ENCODE measurements around the gene TNFRSF19.

The TNFRSF19 gene

DNA sequence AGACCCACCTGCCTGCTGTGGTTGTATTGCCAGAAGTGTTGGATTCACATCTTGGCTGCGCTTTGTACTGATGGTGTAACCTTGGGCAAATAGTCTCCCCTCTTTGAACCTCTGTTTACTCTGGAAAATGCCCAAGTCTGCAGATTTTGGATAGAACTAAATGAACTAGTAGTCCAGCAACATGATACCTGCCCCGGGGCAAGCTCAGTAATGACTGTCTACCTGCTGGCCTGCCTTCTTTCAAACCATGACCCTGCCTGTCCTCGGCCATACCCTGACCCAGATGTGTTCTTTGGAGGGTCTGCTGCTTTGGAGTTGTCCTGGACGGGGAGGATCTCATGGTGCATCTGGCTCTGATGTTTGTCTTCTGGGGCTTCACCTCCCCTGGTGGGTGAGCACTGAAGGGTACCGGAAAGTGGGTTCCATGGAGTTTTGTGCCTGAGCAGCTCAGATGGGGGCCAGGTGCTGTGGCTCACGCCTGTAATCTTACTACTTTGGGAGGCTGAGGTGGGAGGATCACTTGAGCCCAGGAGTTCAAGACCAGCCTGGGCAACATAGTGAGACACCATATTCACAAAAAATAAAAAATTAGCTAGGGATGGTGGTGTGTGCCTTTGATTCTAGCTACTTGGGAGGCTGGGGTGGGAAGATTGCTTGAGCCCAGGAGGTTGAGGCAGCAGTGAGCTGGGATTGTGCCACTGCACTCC lies 59.5 kb downstream of the TNFRSF19 start:
- DNase-seq, result no peak

DNA sequence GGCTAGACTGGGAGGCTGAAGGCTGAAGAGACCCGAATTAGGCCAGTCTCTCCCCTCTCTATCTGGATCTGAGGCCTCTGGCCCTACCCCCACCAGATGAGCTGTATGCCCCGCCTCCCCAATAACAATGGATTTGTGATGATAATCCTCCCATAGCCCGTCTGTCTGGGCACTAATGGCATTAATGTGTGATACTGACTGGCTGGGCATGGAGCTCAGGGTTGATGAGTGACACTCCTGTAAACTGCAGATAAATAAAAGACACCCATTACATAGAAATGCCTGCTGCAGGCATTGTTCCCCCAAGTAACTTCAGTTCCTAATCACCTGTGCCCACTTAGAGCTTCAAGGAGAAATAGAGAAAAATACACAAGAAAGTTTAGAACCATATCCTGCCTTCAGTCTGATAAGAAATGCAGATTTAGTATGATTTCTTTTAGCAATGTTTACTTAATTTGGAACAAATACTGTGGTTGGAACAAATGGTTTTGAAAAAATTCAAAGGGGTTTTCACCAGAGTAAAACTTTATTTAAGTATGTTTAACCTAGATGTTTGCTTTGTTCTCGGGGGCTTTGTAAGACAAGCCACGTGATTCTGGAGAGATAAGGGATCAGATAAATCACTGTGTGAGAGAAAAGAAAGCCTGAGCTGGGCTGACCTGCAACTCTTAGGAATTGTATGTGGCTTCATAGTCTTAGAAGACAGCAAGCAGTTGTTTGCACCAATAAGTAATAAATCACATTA lies 60.3 kb downstream of the TNFRSF19 start:
- peak; percentile 100 for DNase-seq

- peak; percentile 50 for DNase-seq
Observed at GRCh38 chr13:23631311-23632047, 61.3 kb downstream of the TNFRSF19 start.

DNA sequence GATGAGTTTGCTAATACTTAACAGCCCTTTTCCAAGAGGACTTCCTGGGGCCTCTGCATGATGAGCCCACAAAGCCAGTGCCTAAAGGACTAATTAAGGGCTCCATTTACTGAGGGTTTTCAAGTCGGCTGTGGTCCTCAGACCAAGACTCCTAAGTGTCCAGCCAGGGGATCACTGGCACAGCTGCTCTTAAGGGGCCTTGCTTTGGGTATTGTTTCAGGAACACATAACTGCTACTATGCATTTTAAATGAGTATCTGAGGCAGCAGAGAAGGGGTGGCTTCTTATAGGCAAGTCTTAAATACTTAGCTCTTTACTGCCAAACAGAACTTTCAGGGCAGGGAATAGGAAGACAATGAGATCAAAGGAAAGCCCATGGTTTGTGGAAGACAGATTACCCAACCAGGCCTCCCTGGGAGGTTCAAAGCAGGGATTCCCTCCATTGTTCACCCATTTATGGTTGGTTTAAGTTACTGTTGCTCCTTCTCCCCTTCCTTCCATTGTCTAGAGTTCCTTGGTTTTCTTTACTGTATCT lies 61.9 kb downstream of the TNFRSF19 start:
- DNase-seq, result peak; percentile 71

DNA sequence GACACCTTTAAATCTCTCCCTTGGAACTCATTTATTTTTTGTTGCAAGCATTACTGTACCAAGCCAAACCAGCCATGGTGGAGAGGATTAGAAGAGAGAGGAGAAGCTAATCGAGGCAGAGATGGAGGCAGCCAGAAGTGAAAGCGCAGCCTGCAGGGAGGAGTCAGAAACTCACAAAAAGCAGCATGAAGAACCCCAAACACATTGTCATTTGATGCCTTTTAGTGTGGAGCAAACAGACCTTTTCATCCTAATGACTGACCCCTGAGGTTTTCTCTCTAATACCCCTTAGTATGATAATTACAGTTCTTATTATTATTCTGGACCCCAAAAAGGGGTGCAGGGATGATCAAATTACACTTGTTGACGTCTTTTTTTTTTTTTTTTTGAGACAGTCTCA lies 62.5 kb downstream of the TNFRSF19 start:
- DNase-seq, result no peak

- no peak for DNase-seq
Observed at GRCh38 chr13:23634897-23635296, 64.7 kb downstream of the TNFRSF19 start.

DNA sequence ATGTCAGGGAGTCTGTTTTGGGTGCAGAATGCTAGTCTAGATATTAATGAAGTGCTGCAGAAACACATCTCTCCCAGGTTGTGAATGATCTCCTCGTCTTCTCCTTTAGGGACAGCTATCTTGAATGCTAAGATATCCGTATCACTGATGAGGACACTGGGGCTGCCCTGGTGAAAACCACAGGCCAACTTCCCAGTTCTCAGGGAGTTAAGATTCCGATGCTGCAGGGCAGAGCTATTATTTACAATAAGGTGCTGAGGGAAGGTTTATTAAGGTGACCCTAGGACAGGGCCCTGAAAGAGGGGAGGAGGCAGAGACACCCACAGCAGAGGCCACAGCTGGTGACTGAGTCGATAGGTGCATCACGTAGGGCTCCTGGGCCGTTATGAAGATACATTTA lies 66.1 kb downstream of the TNFRSF19 start:
- DNase-seq, result no peak

DNA sequence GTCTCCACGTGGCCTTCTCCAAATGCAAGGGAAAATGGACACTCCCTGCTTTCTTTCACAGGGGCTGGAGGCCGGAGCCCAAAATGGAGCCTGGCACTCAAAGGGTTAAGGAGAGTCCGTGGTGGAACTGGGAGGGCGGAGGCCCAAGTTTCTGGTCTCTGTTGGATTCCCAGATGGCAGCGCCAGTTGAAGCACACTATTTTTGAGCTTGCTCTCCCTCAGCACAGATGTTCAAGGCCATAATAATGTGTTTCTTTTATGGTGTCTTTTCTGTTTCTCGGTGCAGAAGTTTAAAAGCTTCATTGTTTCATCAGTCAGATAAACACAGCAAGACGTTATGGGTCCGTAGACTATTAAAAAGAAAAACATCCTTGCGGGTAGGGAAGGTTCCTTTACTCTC lies 67.6 kb downstream of the TNFRSF19 start:
- no peak for DNase-seq

DNA sequence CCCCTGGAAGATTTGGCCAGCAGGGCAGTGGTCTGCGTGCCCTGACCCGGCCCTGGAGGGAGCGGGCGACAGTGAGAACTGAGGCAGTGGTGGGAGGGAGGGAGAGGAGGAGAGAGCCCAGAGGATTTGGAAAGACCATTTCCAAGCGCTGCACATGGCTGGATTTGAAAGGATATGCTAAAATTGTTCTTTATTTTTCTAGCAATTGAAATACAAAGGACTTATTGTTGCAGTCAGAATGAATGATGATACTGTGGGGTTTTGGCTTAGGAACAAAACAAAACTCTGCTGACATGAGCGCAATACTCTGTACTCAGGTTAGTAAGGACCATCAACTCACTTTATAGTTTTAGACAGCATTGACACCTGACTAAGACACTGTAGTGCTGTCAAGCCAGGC lies 69.5 kb downstream of the TNFRSF19 start:
- DNase-seq, result no peak

GRCh38 chr13:23642110-23642509 lies 71.9 kb downstream of the TNFRSF19 start:
- no peak for DNase-seq

DNA sequence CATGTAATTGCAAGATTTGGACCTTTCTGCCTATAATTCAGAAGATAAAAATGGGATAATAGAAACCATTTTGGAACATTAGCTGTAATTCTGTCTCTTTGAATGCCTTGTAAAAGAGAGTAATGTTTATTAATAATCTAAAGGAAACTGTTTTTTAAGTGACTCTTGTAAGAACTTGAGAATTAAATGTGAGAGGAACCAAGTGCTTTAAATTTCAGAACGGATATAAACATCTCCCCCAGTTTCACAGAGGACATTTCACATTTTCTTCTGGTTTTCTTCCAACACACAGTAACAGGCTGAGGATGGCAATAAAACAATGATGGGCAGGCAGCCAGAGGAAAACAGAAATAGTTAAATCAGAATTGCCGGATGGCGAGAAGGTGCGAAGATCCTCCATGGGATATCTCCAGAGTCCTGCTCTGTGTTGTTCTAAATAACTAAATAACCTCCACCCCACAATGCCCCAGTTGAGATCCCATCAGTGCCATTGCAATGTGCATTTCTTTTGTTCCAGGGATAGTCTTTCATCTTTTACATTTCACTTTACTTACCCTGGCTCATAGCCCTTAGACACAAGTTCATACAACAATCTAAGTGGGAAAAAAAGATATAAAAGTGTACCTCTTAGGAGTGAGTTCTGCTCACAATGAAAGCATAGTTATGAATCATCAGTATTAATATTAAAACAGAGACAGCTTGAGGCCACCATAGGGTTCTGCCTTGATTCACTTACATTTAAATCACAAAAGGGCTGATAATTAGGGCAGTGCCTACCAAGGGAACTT lies 73.3 kb downstream of the TNFRSF19 start:
- no peak for DNase-seq

- DNase-seq, result no peak
Observed at GRCh38 chr13:23644126-23644419, 73.9 kb downstream of the TNFRSF19 start.

DNA sequence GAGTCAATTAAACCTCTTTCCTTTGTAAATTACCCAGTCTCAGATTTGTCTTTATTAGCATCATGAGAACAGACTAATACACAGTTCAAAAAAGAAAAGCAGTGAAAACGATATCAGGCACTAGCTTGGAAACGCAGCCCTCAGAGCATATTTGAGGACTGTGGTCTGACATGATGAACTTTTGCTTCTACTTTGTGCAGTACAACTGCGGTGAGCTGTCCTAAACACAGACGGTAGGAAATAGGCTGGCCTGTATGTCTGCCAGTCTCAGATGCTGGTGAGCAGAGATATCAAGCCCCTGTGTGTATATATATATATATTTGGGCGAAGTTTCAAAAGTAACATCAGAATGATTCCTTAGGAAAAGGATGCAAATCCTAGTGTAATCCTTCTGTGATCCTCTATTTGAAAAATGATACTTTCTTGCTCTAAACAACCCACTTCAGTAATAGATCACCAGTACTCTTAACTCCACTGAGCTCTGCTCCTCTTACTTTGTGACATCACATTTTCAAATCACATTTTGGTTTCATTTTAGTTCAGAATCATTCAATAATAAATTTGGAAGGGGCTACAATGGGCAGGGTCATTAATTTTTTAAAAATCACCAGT lies 74.4 kb downstream of the TNFRSF19 start:
- no peak for DNase-seq

GRCh38 chr13:23645851-23646250 lies 75.6 kb downstream of the TNFRSF19 start:
- DNase-seq, result no peak

DNA sequence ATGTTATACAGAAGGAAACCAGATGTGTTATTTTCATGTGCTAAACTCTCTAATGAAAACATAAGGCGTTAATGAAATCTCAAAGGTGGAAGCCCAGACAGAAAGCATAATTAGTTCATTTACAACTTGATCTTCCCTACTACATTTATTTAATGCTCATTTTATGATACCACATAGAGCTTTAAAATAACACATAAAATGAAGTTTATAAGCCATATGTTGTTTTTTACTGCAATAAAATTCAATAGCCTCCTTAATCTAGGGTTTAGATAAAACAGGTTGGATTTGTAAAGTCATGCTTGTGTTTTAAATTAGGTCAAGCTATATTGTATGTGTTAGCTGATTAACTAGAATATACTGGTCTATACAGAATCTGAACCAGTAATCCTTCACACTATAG lies 81.2 kb downstream of the TNFRSF19 start:
- no peak for DNase-seq

DNA sequence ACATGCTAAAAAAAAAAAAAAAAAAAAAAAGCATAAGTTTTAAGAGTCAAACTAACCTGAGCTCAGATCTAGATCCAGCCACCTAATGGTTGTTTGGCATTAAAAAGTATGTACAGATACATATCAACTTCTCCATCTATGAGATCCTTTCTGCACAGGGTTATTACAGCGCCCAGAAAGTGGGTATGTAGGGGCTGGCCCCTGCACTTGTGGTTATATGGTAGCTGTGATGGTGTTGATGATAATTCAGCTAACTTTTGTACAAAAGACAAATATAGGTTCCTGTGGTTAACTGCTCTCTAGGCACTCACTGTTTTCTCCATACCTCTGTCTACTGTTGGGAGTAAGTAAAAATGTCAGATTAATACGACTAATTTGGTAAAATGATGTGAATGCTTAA lies 81.7 kb downstream of the TNFRSF19 start:
- DNase-seq, result no peak

DNA sequence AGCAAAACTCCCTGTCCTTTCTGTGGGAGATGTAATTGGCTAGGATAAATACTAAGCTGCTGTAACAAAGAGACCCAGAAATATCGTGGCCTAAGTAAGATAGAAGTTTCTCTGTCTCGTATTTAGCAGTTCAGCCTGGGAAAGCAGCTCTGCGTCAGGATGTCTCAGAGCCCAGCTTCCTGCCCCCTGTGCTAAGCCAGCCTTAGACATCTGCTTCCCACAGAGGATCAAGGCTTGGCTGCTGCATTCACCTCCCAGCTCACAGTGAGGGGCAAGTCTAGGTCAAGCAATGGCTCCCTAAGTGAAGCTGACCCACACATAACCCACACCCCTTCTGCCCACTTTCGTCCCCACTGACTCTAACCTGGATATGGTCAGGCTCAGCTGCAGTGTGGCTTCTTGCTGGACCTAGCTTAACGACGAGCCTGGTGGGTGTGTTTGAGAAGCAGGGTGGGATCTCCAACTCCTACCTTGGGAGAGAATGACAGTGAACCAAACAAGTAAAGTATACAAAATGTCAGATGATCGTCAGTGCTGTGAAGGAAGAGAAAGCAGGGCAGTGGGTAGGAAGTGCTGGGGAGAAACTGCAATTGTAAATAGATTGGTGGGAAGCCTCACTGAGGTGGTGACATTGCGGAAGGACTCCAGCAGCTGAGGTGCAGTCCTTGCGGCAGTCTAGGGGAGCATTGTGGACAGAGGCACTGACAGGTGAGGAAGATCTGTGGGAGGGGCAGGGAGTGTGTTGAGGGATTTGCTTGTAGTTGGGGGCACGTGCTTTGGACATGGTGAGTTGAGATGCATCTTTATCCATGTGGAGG lies 82.9 kb downstream of the TNFRSF19 start:
- DNase-seq, result peak; percentile 93

- DNase-seq, result no peak
Observed at GRCh38 chr13:23654111-23655110, 84.2 kb downstream of the TNFRSF19 start.

DNA sequence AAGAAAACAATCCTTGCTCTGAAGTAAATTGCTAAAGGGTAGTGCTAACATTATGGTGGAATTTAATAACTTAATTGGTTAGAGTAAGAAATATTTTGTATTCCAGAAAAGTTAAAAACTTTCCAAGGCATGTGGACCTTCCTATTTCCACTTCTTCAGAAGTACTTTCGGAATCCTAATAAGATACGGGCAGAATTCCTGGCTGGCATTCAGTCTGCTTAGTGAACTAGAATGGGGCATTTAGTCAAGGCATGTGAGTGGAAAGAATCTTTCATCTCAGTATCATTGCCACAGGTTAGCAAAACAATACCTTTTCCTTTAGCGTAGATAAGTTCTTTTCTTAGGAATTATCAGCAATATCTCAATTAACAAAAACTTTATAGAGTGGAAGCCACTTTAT lies 85.1 kb downstream of the TNFRSF19 start:
- no peak for DNase-seq

DNA sequence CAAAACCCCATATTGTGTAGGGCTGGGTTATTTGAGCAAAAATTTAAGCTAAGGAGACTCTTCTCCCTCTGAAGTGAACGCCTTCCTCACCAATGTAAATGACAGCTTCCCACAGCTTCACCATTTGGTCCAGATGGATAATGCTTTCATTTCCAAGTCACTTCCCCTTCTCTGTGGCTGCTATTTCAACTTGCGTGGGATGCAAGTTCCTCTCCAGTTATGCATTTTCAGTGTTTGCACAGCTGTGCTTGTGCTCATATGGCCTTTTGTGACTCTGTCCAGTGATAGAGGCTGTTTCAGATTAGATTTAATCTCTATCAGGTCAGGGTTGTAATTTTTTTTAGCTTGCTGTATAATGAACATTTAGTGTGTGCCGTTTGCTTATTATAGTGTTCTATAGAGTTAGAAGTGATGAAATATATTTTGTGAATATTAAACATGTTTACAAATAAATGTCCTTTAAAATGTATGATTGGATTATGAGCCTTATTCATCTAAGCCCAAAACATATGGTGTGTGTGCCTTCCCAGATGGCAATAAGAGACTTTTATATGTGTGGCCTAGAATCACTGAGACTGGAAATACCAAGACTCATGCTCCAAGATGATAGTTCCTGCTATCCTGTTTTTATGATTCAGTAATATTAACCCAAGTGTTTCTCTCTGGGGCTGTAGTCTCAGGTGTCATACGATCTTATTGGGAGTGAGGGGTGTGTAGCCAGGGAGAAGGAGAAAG lies 86.6 kb downstream of the TNFRSF19 start:
- DNase-seq, result peak; percentile 95
